ENCODE data around the gene TGFBR3L.

TGFBR3L gene

GRCh38 chr19:7904074-7905020, 10.3 kb upstream of the TGFBR3L start:
- peak; percentile 68 for DNase-seq

GRCh38 chr19:7905268-7905667, 9.4 kb upstream of the TGFBR3L start:
- DNase-seq, result no peak

DNA sequence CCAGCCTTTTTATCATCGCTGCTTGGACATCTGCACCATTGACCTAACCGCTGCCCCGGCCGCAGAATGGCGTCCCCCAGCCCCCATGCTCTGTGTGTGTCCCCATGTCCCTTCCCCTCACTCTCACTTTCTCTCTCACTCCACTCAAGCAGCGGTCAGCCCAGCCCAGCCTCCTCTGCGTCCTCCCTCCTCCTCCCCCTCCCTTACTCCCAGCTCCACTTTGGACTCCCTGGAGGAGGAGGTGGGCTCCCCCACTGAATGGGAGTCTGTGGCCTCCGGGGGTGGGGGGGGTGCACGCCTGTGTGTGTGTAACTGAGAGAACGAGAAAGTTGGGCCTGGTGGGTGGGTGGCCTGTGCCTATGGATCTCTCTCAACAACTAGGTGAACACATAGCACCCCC, 8.8 kb upstream of the TGFBR3L start:
- no peak for DNase-seq

DNA sequence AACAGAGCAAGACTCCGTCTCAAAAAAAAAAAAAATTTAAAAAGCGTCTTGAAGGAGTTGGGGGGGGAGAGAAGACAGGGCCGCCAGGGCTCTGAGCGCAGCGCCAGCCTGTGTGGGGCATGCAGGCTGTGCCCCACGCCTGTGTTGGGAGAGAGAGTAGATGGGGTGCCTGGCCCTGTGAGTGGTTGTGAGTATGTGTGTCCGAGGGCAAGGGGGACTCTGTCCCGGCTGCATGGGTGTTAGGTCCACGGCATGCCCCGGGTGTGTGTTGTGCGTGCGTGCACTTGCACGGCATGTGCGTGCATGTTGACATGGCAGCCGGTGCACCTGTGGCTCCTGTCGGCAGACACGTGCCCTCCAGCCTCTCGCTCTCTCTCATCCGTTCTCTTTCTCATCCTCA, 7.5 kb upstream of the TGFBR3L start:
- no peak for DNase-seq

DNA sequence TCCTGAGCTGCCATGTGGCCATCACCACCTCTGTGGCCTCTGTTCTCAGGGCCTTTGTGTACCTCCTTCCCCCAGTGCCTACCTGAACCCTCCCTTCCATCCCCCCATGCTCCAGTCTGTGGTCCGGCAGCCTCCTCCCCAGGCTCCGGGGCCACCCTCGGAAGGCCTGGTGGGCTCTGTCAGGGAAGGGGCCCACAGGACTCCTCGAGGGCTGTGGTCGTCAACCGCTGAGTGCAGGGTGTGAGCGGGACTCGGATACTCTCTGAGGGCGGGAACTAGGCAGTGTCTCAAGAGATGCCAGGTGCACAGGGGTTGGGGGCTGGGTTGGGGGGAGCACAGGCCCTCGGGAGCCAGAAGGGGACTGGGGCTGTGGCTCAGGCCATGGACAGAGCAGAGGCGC, 7.1 kb upstream of the TGFBR3L start:
- DNase-seq, result no peak

- DNase-seq, result no peak
These were observed 6.4 kb upstream of the TGFBR3L start for GRCh38 chr19:7908078-7908699.

GRCh38 chr19:7908742-7909461, 5.7 kb upstream of the TGFBR3L start:
- DNase-seq, result no peak

GRCh38 chr19:7909471-7910067, 5.1 kb upstream of the TGFBR3L start:
- DNase-seq, result no peak

- DNase-seq, result no peak
These were observed 4.1 kb upstream of the TGFBR3L start for GRCh38 chr19:7910321-7911161.

- DNase-seq, result no peak
These were observed 3.0 kb upstream of the TGFBR3L start for GRCh38 chr19:7911508-7912143.

- DNase-seq, result no peak
These were observed 2.4 kb upstream of the TGFBR3L start for GRCh38 chr19:7912144-7912696.

GRCh38 chr19:7912697-7913564, 1.7 kb upstream of the TGFBR3L start:
- no peak for DNase-seq

DNA sequence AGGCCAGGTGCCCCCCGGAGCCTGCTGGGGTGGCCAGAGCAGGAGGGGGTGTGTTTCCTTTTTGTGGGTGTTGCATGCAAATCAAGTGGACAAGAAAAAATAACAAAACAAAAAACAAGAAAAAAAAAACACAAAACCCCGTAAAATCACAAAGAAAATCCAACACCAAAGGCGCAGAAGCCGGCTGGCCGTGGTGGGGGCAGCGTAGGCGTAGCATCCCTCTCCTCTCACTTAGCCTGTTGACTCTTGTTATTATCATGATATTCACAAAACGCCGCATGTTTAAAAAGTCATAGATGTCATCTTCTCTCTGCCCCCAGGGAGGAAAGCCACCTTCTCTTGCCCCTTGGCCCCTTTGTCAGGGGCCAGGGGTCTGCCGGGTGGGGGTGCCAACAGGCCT, 978 bp upstream of the TGFBR3L start:
- no peak for DNase-seq

- no peak for DNase-seq
These were observed 531 bp upstream of the TGFBR3L start for GRCh38 chr19:7914099-7914498.

- DNase-seq, result no peak
These were observed 846 bp downstream of the TGFBR3L start for GRCh38 chr19:7915250-7916102.

GRCh38 chr19:7916103-7916954, 1.7 kb downstream of the TGFBR3L start:
- peak; percentile 16 for DNase-seq

GRCh38 chr19:7916955-7917266, 2.3 kb downstream of the TGFBR3L start:
- no peak for DNase-seq

DNA sequence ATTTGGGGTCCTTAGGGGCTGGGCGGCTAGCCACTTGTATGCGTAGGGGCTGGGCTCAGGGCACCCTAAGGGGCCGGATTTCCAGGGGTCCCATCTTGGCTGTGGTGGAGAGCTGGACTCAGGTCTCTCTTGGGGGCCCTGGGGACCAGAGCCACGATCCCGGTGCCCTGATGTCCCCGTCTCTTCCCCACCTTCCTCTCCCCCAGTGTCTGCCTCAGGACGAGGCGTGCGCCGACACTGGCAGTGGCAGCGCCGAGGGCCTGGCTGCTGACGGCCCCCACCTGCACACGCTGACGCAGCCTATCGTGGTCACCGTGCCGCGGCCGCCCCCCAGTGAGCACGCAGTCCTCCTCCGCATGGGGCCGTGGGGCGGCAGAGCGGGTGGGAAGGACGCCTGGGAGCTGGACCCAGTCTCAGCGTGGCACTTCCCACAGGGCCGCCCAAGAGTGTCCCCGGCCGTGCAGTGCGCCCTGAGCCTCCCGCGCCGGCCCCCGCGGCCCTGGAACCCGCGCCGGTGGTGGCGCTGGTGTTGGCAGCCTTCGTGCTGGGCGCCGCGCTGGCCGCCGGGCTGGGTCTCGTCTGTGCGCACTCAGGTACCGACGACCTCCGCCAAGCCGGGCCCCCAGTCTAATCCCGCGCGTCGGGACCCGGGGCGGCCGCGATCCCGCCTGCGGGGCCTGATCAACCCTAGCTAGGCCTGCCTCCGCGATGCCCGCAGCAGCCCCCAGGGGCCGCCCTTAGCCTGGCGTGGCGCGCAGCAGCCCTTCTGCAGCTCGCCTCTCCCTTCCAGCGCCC, 2.8 kb downstream of the TGFBR3L start:
- peak; percentile 31 for DNase-seq

All from effector CD8-positive, alpha-beta T cell (primary cell).